Measurements from ENCODE around the gene AJM1. TPM values are rescaled to one million over a fixed set of nuclear protein-coding genes. Genes with fewer than 3 reads are reported as not detected.
"Not testable (repeated sequence)": the region's sequence is repeated elsewhere in the genome, so short reads cannot be mapped to it uniquely, and the experiment has no call there.

Gene AJM1
- 1 to 10 TPM; 1.1 to 1.2 TPM for total RNA-seq
- 1.5 TPM for polyA plus RNA-seq (2013, experiment 1 of 2)
- polyA plus RNA-seq (2013, experiment 2 of 2) = 1.6 TPM
- total RNA-seq = 0 to 8.9 (median 2.6) reads per million in 172 experiments

DNA sequence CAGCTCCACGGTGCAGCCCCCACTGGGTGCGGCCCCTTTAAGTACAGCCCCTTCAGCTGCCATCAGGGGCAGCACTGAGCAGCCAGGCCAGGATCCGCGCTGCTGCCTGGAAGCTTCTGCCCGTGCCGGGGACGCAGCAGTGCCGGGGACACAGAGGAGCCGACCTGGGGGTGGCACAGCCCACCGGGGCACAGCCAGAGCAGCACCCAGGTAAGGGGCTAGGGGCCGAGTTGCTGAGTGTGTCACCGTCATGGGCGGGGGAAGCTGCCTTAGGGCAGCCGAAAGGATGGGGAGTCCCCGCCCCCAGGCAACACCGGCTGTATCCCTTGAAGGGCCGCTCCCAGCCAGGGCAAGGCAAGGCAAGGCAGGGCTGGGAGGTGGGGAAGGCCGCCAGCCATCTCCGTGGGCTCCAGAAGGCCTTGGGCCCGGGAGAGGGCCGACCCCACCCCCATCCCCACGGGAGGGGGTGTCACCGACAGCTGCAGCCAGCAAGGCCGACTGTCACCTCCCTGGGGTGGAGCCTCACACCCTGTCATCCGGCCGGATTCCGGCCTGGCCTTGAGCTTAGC is at the start of gene AJM1:
AJM1 (plus strand) TSS at position 99 of the 569 bp plus-strand sequence. CDS start 1,937 bp downstream, outside the sequence.
- TF ChIP-seq, protein P1, sequence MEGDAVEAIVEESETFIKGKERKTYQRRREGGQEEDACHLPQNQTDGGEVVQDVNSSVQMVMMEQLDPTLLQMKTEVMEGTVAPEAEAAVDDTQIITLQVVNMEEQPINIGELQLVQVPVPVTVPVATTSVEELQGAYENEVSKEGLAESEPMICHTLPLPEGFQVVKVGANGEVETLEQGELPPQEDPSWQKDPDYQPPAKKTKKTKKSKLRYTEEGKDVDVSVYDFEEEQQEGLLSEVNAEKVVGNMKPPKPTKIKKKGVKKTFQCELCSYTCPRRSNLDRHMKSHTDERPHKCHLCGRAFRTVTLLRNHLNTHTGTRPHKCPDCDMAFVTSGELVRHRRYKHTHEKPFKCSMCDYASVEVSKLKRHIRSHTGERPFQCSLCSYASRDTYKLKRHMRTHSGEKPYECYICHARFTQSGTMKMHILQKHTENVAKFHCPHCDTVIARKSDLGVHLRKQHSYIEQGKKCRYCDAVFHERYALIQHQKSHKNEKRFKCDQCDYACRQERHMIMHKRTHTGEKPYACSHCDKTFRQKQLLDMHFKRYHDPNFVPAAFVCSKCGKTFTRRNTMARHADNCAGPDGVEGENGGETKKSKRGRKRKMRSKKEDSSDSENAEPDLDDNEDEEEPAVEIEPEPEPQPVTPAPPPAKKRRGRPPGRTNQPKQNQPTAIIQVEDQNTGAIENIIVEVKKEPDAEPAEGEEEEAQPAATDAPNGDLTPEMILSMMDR (IDR thresholded peaks at IDR 0.05) = peak; percentile 82
- peaks cover 22% of the 10 kb centered on the region for H3K27me3 Mint-ChIP-seq
- peak within 1 kb of the TSS; percentile 30 for H3K27ac Mint-ChIP-seq
- Histone ChIP-seq H3K4me1 (ENCODE audit: insufficient read depth, low read length) (peaks cover 47% of the 10 kb centered on the region), H3K4me3 (ENCODE audit: low read length) (peak within 1 kb of the TSS; percentile 77), H3K27me3 (ENCODE audit: control insufficient read depth in 1 of 2, insufficient read depth in 2 of 2, low read length in 2 of 2) (peaks cover 13 to 15% of the 10 kb centered on the region in 2 experiments), H3K36me3 (ENCODE audit: insufficient read depth, low read length) (peaks cover 14% of the 10 kb centered on the region)
- H3K27ac ChIP-seq (ENCODE audit: low read depth in 1 of 2, low read length in 2 of 2); H3K9me3 Mint-ChIP-seq; H3K9me3 ChIP-seq (ENCODE audit: control insufficient read depth in 1 of 2, insufficient read depth in 1 of 2, low read length in 2 of 2); H3K36me3 Mint-ChIP-seq (ENCODE audit: low read depth): not testable (repeated sequence)
- peak within 1 kb of the TSS; percentile 89 for H3K4me3 Mint-ChIP-seq
- H3K4me1 Mint-ChIP-seq (ENCODE audit: low read depth) = peaks cover 16% of the 10 kb centered on the region
- CTCF ChIA-PET = interaction anchor here (0.5 to 3.2 kb wide), 31 partner anchors 18 to 245 kb away, joined by 3 to 20 read pairs (median 4); partner anchors contain the start of genes ABCA2, CLIC3, FBXW5 and FUT7
- POLR2A ChIA-PET = interaction anchor here (0.7 to 2.7 kb wide), 10 partner anchors 9 to 193 kb away, joined by 3 to 11 read pairs (median 4); partner anchors contain the start of genes FBXW5, MAMDC4, RABL6 and TMEM141
- peak; percentile 91 for ATAC-seq (ENCODE audit: poor library complexity)
- peak; percentile 63 to 90 (median 76) for DNase-seq
- intact Hi-C loops (cut with DNase I, micrococcal nuclease) = loop anchor here in 1 of 2 experiments (1.0 to 10.0 kb wide), 3 partner anchors 40 to 193 kb away; partner anchors contain the start of genes C8G and FBXW5

DNA sequence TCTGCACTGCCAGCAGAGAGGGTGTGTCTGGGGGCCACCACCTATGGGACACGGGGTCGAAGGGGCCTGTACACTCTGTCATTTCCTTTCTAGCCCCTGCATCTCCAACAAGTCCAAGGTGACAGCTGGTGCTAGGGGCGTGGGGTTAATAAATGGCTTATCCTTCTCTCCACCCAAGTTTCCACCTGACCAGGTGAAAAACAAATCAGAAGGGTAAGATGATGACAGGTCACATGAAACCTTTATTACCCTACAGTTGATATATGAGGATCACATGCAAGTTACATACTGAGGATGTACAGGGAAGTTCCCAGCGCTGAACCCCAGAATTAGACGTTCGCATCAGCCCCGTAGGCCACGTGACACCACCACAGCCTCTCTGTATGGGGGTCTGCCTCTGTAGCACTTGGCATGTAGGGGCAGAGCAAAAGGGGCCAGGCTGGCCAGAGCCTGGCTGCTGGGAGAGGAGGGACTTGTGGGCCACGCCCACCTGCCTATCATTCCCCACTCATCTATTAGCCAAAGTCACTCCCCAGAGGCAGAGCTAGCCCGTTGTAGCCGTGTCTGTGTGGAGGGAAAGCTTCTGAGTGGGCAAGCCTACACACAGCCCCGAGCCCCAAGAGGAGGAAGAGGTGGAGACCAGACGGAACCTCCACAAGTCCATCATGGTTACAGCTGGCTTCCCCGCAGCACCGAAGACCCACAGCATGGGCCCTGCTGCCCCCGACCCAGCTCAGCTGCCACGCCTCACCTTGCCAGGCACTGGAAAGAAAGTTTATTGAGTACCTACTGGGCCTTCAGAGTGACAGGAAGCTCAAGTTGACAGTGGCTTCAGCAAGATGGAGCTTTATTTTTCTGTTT is 49.0 kb upstream of the AJM1 start:
- intact Hi-C loops (cut with DNase I, micrococcal nuclease) = loop anchor here in 1 of 2 experiments (10.0 kb wide), 1 partner anchor 661 kb away; the partner anchor contains the start of gene NSMF

More for the DNA sequence above, 49.0 kb upstream of the AJM1 start:
- Histone ChIP-seq H3K4me1 (ENCODE audit: insufficient read depth, low read length) (peaks cover 26% of the 10 kb centered on the region), H3K27ac (ENCODE audit: low read depth in 1 of 2, low read length in 2 of 2) (no peak overlapping the region), H3K9me3 (ENCODE audit: control insufficient read depth in 1 of 2, insufficient read depth in 1 of 2, low read length in 2 of 2) (no peaks in the 10 kb centered on the region), H3K4me3 (ENCODE audit: low read length) (no peak overlapping the region), H3K27me3 (ENCODE audit: control insufficient read depth in 1 of 2, insufficient read depth in 2 of 2, low read length in 2 of 2) (no peaks in the 10 kb centered on the region), H3K36me3 (ENCODE audit: insufficient read depth, low read length) (peaks cover 14% of the 10 kb centered on the region)
- Mint-ChIP-seq H3K27me3 (no peaks in the 10 kb centered on the region), H3K4me1 (ENCODE audit: low read depth) (peaks cover 46% of the 10 kb centered on the region), H3K9me3 (no peaks in the 10 kb centered on the region), H3K36me3 (ENCODE audit: low read depth) (no peaks in the 10 kb centered on the region), H3K4me3 (peak overlapping the region; percentile 25), H3K27ac (peak overlapping the region; percentile 62)
- ATAC-seq (ENCODE audit: poor library complexity) (no peak), DNase-seq (peak in 1 of 14 experiments; percentile 39)
- CTCF ChIA-PET = no interaction called here
- TF ChIP-seq, protein P1 (IDR thresholded peaks at IDR 0.05) = no peak
- POLR2A ChIA-PET = interaction anchor here (4.4 kb wide), 1 partner anchor 14 kb away, joined by 30 read pairs; the partner anchor contains the start of gene RABL6

All from CD4-positive, alpha-beta T cell (primary cell).